Astrocyte (in vitro differentiated cells and primary cell): Measurements from ENCODE around the gene FXYD4. TPM values are rescaled to one million over a fixed set of nuclear protein-coding genes. Genes with fewer than 3 reads are reported as not detected.
A peak's percentile ranks its signal among the peaks of the same experiment; 100 is the strongest.

Experiments used
- DNase-seq: peaks from one replicate; pipeline ENCODE4 v3.0.0-alpha.2; 2010; ENCODE audit warnings: low read depth
- FAIRE-seq: peaks from 2 replicates; lab custom pipeline; 2011; peaks lifted over from hg19 to GRCh38; lab: Jason Lieb, UNC
- H2AFZ ChIP-seq: 2 replicates; pipeline ENCODE4 v1.6.0; 2012; ENCODE audit warnings: low read depth, low read length, inconsistent platforms
- H3K27ac ChIP-seq: 2 replicates; pipeline ENCODE4 v1.5.1; 2011; ENCODE audit warnings: low read depth, low read length, inconsistent platforms
- H3K27me3 ChIP-seq: 2 replicates; pipeline ENCODE4 v1.6.0; 2011; ENCODE audit warnings: low read length, inconsistent platforms; ENCODE audit not compliant: insufficient read depth
- H3K36me3 ChIP-seq: 2 replicates; pipeline ENCODE4 v1.5.1; 2011; ENCODE audit warnings: low read length, inconsistent platforms; ENCODE audit not compliant: insufficient read depth
- H3K4me1 ChIP-seq: 2 replicates; pipeline ENCODE4 v1.5.1; 2011; ENCODE audit warnings: low read length, inconsistent platforms; ENCODE audit not compliant: insufficient read depth
- H3K4me2 ChIP-seq: 2 replicates; pipeline ENCODE4 v1.6.0; 2012; ENCODE audit warnings: low read length, inconsistent platforms
- H3K4me3 ChIP-seq: 2 replicates; pipeline ENCODE4 v1.5.1; 2011; ENCODE audit warnings: low read depth, mild to moderate bottlenecking, low read length, inconsistent platforms; ENCODE audit not compliant: insufficient read depth
- H3K79me2 ChIP-seq: 2 replicates; pipeline ENCODE4 v1.6.0; 2012; ENCODE audit warnings: mild to moderate bottlenecking, low read length, inconsistent platforms; ENCODE audit not compliant: insufficient read depth
- H3K9ac ChIP-seq: 2 replicates; pipeline ENCODE4 v1.6.0; 2012; ENCODE audit warnings: mild to moderate bottlenecking, low read length, inconsistent platforms
- H3K9me3 ChIP-seq: 2 replicates; pipeline ENCODE4 v1.5.1; 2012; ENCODE audit warnings: low read depth, mild to moderate bottlenecking, low read length, inconsistent platforms; ENCODE audit not compliant: insufficient read depth
- H4K20me1 ChIP-seq: 2 replicates; pipeline ENCODE4 v1.6.0; 2012; ENCODE audit warnings: low read length, inconsistent platforms; ENCODE audit not compliant: insufficient read depth
- H3K27ac Mint-ChIP-seq: one replicate; pipeline ENCODE4 v1.8.0; 2021; ENCODE audit warnings: mild to moderate bottlenecking, mixed read lengths; ENCODE audit not compliant: unreplicated experiment
- H3K27me3 Mint-ChIP-seq: one replicate; pipeline ENCODE4 v1.8.0; 2021; ENCODE audit warnings: low read depth, mixed read lengths; ENCODE audit not compliant: unreplicated experiment
- H3K36me3 Mint-ChIP-seq: one replicate; pipeline ENCODE4 v1.8.0; 2021; ENCODE audit warnings: low read depth, mixed read lengths; ENCODE audit not compliant: unreplicated experiment
- H3K4me1 Mint-ChIP-seq: one replicate; pipeline ENCODE4 v1.8.0; 2021; ENCODE audit warnings: low read depth, mixed read lengths; ENCODE audit not compliant: unreplicated experiment
- H3K4me3 Mint-ChIP-seq: one replicate; pipeline ENCODE4 v1.8.0; 2021; ENCODE audit warnings: mild to moderate bottlenecking, moderate library complexity, mixed read lengths; ENCODE audit not compliant: unreplicated experiment
- H3K9me3 Mint-ChIP-seq: one replicate; pipeline ENCODE4 v1.8.0; 2021; ENCODE audit warnings: mild to moderate bottlenecking, mixed read lengths; ENCODE audit not compliant: unreplicated experiment
- EZH2 ChIP-seq: IDR thresholded peaks from 2 replicates; pipeline ENCODE4 v1.6.1; 2012; ENCODE audit warnings: mild to moderate bottlenecking, low read length, inconsistent platforms; ENCODE audit not compliant: insufficient read depth
- total RNA-seq: library from RNA; stranded (reverse); gene quantifications from 2 replicates; pipeline ENCODE4 v1.2.1, GENCODE V29; 2021
- TF ChIP-seq, protein P1 (sequence below): IDR thresholded peaks from 2 replicates; pipeline ENCODE4 v1.5.1; 2011; ENCODE audit warnings: low read depth, mild to moderate bottlenecking, inconsistent platforms, low read length, moderate library complexity; ENCODE audit not compliant: insufficient read depth

Gene FXYD4
- total RNA-seq, 1 donor from 2014 or later, result not detected

DNA sequence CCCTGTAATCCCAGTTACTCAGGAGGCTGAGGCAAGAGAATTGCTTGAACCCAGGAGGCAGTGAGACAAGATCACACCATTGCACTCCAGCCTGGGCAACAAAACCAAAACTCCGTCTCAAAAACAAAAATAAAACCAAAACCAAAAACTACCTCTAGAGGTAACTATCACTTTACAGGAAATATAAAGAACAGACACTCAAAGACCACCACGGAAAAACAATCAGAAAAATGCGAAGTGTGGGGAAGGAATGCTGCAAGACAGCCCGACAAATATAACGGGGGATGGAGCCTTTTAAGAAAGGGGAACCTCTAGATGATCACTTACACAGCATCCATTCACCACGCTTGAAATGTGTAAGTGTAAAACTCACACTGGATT, 33.3 kb downstream of the FXYD4 start:
- Mint-ChIP-seq H3K36me3 (peaks cover 6% of the 10 kb centered on the region), H3K9me3 (no peaks in the 10 kb centered on the region), H3K27me3 (no peaks in the 10 kb centered on the region), H3K4me3 (peak overlapping the region; percentile 58), H3K27ac (no peak overlapping the region), H3K4me1 (peaks cover 33% of the 10 kb centered on the region)
- H4K20me1 ChIP-seq, result peaks cover 82% of the 10 kb centered on the region
- H3K9me3 ChIP-seq, result no peaks in the 10 kb centered on the region
- no peak for DNase-seq
- no peak for FAIRE-seq
- H3K79me2 ChIP-seq, result peaks cover 92% of the 10 kb centered on the region
- H3K9ac ChIP-seq, result peak overlapping the region; percentile 1
- peak overlapping the region; percentile 60 for H3K4me2 ChIP-seq
- peaks cover 17% of the 10 kb centered on the region for H3K4me1 ChIP-seq
- no peaks in the 10 kb centered on the region for H3K27me3 ChIP-seq
- H3K4me3 ChIP-seq, result no peak overlapping the region
- no peak overlapping the region for H3K27ac ChIP-seq
- peaks cover 6% of the 10 kb centered on the region for H3K36me3 ChIP-seq
- no peak overlapping the region for H2AFZ ChIP-seq
- TF ChIP-seq, protein P1, sequence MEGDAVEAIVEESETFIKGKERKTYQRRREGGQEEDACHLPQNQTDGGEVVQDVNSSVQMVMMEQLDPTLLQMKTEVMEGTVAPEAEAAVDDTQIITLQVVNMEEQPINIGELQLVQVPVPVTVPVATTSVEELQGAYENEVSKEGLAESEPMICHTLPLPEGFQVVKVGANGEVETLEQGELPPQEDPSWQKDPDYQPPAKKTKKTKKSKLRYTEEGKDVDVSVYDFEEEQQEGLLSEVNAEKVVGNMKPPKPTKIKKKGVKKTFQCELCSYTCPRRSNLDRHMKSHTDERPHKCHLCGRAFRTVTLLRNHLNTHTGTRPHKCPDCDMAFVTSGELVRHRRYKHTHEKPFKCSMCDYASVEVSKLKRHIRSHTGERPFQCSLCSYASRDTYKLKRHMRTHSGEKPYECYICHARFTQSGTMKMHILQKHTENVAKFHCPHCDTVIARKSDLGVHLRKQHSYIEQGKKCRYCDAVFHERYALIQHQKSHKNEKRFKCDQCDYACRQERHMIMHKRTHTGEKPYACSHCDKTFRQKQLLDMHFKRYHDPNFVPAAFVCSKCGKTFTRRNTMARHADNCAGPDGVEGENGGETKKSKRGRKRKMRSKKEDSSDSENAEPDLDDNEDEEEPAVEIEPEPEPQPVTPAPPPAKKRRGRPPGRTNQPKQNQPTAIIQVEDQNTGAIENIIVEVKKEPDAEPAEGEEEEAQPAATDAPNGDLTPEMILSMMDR, result no peak
- TF ChIP-seq EZH2, result no peak

DNA sequence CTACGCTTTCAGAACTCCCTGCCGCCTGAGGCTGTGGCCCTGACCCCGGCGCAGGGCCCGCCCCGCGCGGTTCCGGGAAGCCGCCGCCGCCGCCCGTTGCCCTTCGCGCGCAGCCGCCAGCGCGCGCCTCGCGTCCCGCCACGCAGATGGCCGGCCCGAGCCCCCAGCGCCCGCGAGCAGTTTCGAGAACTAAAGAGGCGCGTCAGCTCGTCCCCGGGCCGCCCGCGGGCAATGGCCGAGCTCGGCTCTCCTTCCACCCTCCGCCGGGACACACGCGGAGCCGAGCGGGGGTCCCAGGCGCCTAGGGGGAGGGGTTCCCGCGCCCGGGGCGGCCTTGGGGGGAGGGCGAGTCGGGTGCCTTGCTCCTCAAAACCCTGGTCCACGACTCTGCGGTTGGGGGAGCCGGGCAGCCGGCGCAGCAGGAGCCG, 35.7 kb downstream of the FXYD4 start:
- no peaks in the 10 kb centered on the region for H3K9me3 Mint-ChIP-seq
- peak overlapping the region; percentile 97 for H3K4me3 Mint-ChIP-seq
- H3K27me3 Mint-ChIP-seq, result no peaks in the 10 kb centered on the region
- H3K4me3 ChIP-seq, result peak overlapping the region; percentile 79
- H3K79me2 ChIP-seq, result peaks cover 68% of the 10 kb centered on the region
- peak overlapping the region; percentile 98 for H3K27ac ChIP-seq
- H2AFZ ChIP-seq, result no peak overlapping the region
- peaks cover 57% of the 10 kb centered on the region for H4K20me1 ChIP-seq
- peaks cover 11% of the 10 kb centered on the region for H3K4me1 ChIP-seq
- H3K36me3 Mint-ChIP-seq, result peaks cover 6% of the 10 kb centered on the region
- TF ChIP-seq EZH2, result no peak
- TF ChIP-seq, protein P1, result no peak
- no peak for FAIRE-seq
- peak overlapping the region; percentile 98 for H3K4me2 ChIP-seq
- H3K27me3 ChIP-seq, result no peaks in the 10 kb centered on the region
- peak overlapping the region; percentile 99 for H3K27ac Mint-ChIP-seq
- H3K9me3 ChIP-seq, result no peaks in the 10 kb centered on the region
- peaks cover 6% of the 10 kb centered on the region for H3K36me3 ChIP-seq
- DNase-seq, result peak; percentile 22
- H3K9ac ChIP-seq, result peak overlapping the region; percentile 93
- peaks cover 21% of the 10 kb centered on the region for H3K4me1 Mint-ChIP-seq

DNA sequence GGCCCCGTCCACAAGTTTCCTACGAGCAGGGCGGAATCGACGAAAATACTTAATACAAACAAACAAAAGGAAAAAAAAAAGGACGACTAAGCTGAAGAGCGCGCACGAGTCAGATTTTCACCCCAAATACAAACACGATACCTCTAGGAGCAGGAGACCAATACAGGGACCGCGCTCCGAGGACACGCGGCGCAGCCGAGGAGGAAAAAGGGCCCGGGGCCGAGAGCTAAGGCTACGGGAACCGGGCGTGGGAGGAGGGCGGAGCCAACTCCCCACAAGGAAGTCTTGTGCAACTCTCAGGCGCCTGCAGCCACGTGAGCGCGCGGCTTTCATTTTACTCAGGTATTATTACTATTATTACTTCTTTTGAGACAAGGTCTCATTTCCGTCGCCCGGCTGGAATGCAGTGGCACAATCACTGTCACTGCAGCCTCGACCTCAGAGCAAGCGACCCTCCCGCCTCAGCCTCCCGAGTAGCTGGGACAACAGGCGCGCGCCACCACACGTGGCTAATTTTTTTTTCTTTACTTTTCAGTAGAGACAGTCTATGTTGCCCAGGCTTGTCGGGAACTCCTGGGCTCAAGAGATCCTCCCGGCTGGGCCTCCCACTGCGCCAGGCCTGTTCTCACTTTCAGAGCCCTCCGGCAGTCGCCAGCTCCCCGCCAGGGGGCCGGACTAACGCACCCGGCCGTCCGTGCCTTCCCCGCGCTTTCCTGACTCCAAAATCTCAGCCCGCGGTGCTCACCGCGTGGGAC, 36.3 kb downstream of the FXYD4 start:
- Histone ChIP-seq H3K9ac (peak overlapping the region; percentile 93), H3K4me2 (peak overlapping the region; percentile 98), H3K36me3 (peaks cover 1% of the 10 kb centered on the region), H3K4me3 (peak overlapping the region; percentile 79), H3K27me3 (no peaks in the 10 kb centered on the region), H3K4me1 (peaks cover 11% of the 10 kb centered on the region), H2AFZ (peak overlapping the region; percentile 32), H3K27ac (peak overlapping the region; percentile 98), H4K20me1 (peaks cover 51% of the 10 kb centered on the region), H3K9me3 (no peaks in the 10 kb centered on the region), H3K79me2 (peaks cover 62% of the 10 kb centered on the region)
- Mint-ChIP-seq H3K36me3 (peaks cover 6% of the 10 kb centered on the region), H3K4me1 (peaks cover 15% of the 10 kb centered on the region), H3K27ac (peak overlapping the region; percentile 99), H3K27me3 (no peaks in the 10 kb centered on the region), H3K4me3 (peak overlapping the region; percentile 97), H3K9me3 (no peaks in the 10 kb centered on the region)
- TF ChIP-seq, protein P1, result peak; percentile 12
- TF ChIP-seq EZH2, result no peak
- FAIRE-seq (no peak), DNase-seq (peak; percentile 85)
